ENCODE data around the gene GC.

DNA sequence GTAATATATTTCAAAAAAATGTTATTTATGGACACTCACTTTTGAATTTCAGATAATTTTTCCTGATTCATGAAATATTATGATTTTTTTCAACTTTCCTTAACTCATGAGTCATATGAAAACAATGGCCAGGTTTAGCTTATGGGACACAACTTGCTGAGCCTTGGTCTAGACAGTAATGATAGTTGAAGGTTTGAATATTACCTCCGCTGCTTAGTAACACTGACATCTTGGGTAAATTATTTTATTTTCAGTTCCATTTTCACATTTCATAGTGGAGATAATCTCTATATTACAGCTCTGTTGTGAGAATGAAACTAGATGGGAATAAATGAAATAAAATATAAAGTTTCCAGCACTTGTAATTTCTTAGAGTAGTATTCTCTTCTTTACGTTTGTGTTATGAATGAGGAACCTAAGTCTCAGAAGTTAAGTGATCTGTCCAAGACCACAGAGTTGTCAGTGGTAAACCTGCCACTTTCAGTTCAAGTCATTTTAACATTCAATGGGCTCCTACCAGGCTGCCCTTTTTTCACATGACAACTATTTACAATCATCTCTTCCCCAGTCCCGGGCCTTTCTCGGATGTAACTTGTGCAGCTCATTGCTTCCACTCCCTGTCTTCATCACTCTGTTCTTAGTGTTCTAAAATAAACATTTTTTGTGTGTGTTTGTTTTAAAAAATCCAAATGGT lies 46.8 kb upstream of the GC start:
- TF ChIP-seq EP300 (IDR thresholded peaks at IDR 0.05): no peak
- no peak for TF ChIP-seq POLR2A (IDR thresholded peaks at IDR 0.05)

Measured in ovary (tissue), 1 donor.